Mesenchymal stem cell (in vitro differentiated cells and primary cell): ENCODE data around the gene TNFRSF4.

ENCODE experiments used
- DNase-seq: peaks from one replicate; pipeline ENCODE4 v3.0.0-alpha.2; 2013
- H2AFZ ChIP-seq: one replicate; pipeline ENCODE4 v1.6.1; 2013; ENCODE audit warnings: low read depth, mild to moderate bottlenecking, control low read depth, inconsistent platforms, low read length, moderate library complexity
- H2AK5ac ChIP-seq: 2 replicates; pipeline ENCODE4 v1.6.1; 2013; ENCODE audit warnings: low read length, moderate library complexity, mild to moderate bottlenecking, inconsistent platforms; ENCODE audit not compliant: severe bottlenecking
- H2BK120ac ChIP-seq: one replicate; pipeline ENCODE4 v1.6.1; 2013; ENCODE audit warnings: low read depth, mild to moderate bottlenecking, inconsistent platforms, low read length, moderate library complexity
- H2BK12ac ChIP-seq, 2 experiments: one replicate each; pipeline ENCODE4 v1.6.1; 2013; ENCODE audit warnings: inconsistent platforms in 2 of 2, low read length in 2 of 2, mild to moderate bottlenecking in 2 of 2, moderate library complexity in 2 of 2, control low read depth in 1 of 2
- H2BK15ac ChIP-seq: one replicate; pipeline ENCODE4 v1.6.1; 2013; ENCODE audit warnings: mild to moderate bottlenecking, low read depth, inconsistent platforms; ENCODE audit not compliant: poor library complexity, severe bottlenecking
- H2BK5ac ChIP-seq: 2 replicates; pipeline ENCODE4 v1.6.1; 2013; ENCODE audit warnings: low read depth, mild to moderate bottlenecking, low read length, control low read depth, inconsistent platforms; ENCODE audit not compliant: poor library complexity, severe bottlenecking
- H3K14ac ChIP-seq, 2 experiments: one replicate each; pipeline ENCODE4 v1.6.1; 2013; ENCODE audit warnings: inconsistent platforms in 2 of 2, low read length in 2 of 2, control low read depth in 1 of 2, mild to moderate bottlenecking in 1 of 2, moderate library complexity in 1 of 2
- H3K18ac ChIP-seq, 2 experiments: one replicate each; pipeline ENCODE4 v1.6.1; 2013; ENCODE audit warnings: inconsistent platforms in 2 of 2, low read length in 2 of 2, control low read depth in 1 of 2, low read depth in 1 of 2, mild to moderate bottlenecking in 1 of 2
- H3K23ac ChIP-seq, 2 experiments: one replicate each; pipeline ENCODE4 v1.6.1; 2013; ENCODE audit warnings: inconsistent platforms in 2 of 2, low read length in 2 of 2, mild to moderate bottlenecking in 2 of 2, moderate library complexity in 2 of 2, control low read depth in 1 of 2
- H3K27ac ChIP-seq: 2 replicates; pipeline ENCODE4 v1.5.1; 2013; ENCODE audit warnings: mild to moderate bottlenecking, moderate library complexity, low read length, control low read depth, inconsistent platforms; ENCODE audit not compliant: poor library complexity, severe bottlenecking
- H3K27me3 ChIP-seq, 2 experiments: 2 replicates each; pipeline versions ENCODE4 v1.6.1 to v1.7.0; 2013; ENCODE audit warnings: low read length in 2 of 2, mild to moderate bottlenecking in 2 of 2, moderate library complexity in 2 of 2, control low read depth in 1 of 2, inconsistent platforms in 1 of 2; ENCODE audit not compliant: control insufficient read depth in 1 of 2, insufficient read depth in 1 of 2
- H3K36me3 ChIP-seq, 2 experiments: 2 replicates each; pipeline versions ENCODE4 v1.6.1 to v1.7.0; 2013; ENCODE audit warnings: low read length in 2 of 2, control low read depth in 1 of 2, inconsistent platforms in 1 of 2, low read depth in 1 of 2, mild to moderate bottlenecking in 1 of 2; ENCODE audit not compliant: insufficient read depth in 2 of 2, control insufficient read depth in 1 of 2
- H3K4ac ChIP-seq, 2 experiments: one replicate each; pipeline ENCODE4 v1.6.1; 2013; ENCODE audit warnings: inconsistent platforms in 2 of 2, low read length in 2 of 2, mild to moderate bottlenecking in 2 of 2, moderate library complexity in 2 of 2, control low read depth in 1 of 2, low read depth in 1 of 2
- H3K4me1 ChIP-seq: 2 replicates; pipeline ENCODE4 v1.6.1; 2013; ENCODE audit warnings: low read depth, low read length, control low read depth; ENCODE audit not compliant: control insufficient read depth, insufficient read depth
- H3K4me2 ChIP-seq: 2 replicates; pipeline ENCODE4 v1.6.1; 2013; ENCODE audit warnings: low read length, mild to moderate bottlenecking, inconsistent platforms; ENCODE audit not compliant: poor library complexity, severe bottlenecking
- H3K4me3 ChIP-seq, 2 experiments: 2 replicates each; pipeline versions ENCODE4 v1.5.1 to v1.7.0; 2013; ENCODE audit warnings: low read length in 2 of 2, mild to moderate bottlenecking in 2 of 2, control low read depth in 1 of 2, low read depth in 1 of 2; ENCODE audit not compliant: insufficient read depth in 1 of 2
- H3K79me1 ChIP-seq: replicated peaks from 2 replicates; pipeline ENCODE4 v1.6.1; 2013; ENCODE audit warnings: mild to moderate bottlenecking, control low read depth, low read length, inconsistent platforms; ENCODE audit not compliant: poor library complexity, severe bottlenecking
- H3K9ac ChIP-seq: 2 replicates; pipeline ENCODE4 v1.7.0; 2013; ENCODE audit warnings: mild to moderate bottlenecking, low read length, moderate library complexity
- H3K9me3 ChIP-seq: 2 replicates; pipeline ENCODE4 v1.7.0; 2013; ENCODE audit warnings: mild to moderate bottlenecking, low read length; ENCODE audit not compliant: control insufficient read depth
- H4K8ac ChIP-seq: one replicate; pipeline ENCODE4 v1.6.1; 2013; ENCODE audit warnings: inconsistent platforms, mild to moderate bottlenecking, low read length, moderate library complexity
- H4K91ac ChIP-seq: one replicate; pipeline ENCODE4 v1.6.1; 2013; ENCODE audit warnings: mild to moderate bottlenecking, low read length, inconsistent platforms
- WGBS: methylation state at CpG from one replicate; pipeline ENCODE4 v1.1.7; 2013; ENCODE audit warnings: mixed read lengths; 5-methylcytosine and 5-hydroxymethylcytosine counted together

The TNFRSF4 gene

DNA sequence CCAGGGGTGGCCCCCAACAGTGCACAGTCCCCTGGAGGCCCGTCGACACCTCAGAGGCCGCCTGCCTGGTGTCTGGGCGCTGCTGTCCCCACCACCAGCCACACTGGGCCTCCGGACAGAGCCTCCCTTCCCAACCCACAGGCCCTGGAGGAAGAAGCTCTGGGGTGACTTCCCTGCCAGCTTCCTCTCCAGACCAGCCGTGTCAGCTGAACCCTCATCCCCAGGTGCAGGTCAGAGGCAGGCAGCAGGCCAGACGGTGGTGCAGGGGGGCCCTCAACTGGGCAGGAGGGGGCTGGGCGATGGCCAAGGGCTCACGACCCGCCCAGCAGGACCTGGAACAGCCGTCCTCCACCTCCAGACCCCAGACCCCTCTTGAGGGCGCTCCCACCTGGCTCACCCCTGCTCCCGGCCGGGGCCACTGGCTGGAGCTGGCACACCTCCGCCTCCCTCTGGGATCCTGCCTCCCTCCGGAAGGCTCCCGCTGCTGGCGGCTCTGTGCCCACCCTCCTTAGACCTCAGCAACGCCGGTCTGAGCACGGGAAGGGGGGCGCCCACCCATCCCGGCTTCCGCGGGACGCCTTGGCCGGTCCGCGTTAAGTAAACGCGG lies 8.1 kb downstream of the TNFRSF4 start:
- peak overlapping the region in 1 of 2 experiments; percentile 42 for H3K4me3 ChIP-seq
- H3K4me2 ChIP-seq, result peak overlapping the region; percentile 59
- H3K4ac ChIP-seq, result no peak overlapping the region
- H2BK15ac ChIP-seq, result no peak overlapping the region
- H3K79me1 ChIP-seq, result no peaks in the 10 kb centered on the region
- no peak overlapping the region for H2AFZ ChIP-seq
- DNase-seq, result no peak
- H2BK120ac ChIP-seq, result no peak overlapping the region
- 34% methylated on average over 27 of the region's 31 CpGs for WGBS
- H3K27me3 ChIP-seq, result peaks cover 0 to 53% of the 10 kb centered on the region in 2 experiments
- H2AK5ac ChIP-seq, result peak overlapping the region; percentile 66
- H2BK5ac ChIP-seq, result peak overlapping the region; percentile 15
- no peak overlapping the region for H3K14ac ChIP-seq
- peaks cover 72% of the 10 kb centered on the region for H3K4me1 ChIP-seq
- peak overlapping the region in 1 of 2 experiments; percentile 38 for H3K18ac ChIP-seq
- no peaks in the 10 kb centered on the region for H3K36me3 ChIP-seq
- H3K9ac ChIP-seq, result no peak overlapping the region
- H3K27ac ChIP-seq, result no peak overlapping the region
- H4K8ac ChIP-seq, result no peak overlapping the region
- no peak overlapping the region for H2BK12ac ChIP-seq
- no peaks in the 10 kb centered on the region for H3K9me3 ChIP-seq
- H4K91ac ChIP-seq, result peak overlapping the region; percentile 12
- no peak overlapping the region for H3K23ac ChIP-seq

DNA sequence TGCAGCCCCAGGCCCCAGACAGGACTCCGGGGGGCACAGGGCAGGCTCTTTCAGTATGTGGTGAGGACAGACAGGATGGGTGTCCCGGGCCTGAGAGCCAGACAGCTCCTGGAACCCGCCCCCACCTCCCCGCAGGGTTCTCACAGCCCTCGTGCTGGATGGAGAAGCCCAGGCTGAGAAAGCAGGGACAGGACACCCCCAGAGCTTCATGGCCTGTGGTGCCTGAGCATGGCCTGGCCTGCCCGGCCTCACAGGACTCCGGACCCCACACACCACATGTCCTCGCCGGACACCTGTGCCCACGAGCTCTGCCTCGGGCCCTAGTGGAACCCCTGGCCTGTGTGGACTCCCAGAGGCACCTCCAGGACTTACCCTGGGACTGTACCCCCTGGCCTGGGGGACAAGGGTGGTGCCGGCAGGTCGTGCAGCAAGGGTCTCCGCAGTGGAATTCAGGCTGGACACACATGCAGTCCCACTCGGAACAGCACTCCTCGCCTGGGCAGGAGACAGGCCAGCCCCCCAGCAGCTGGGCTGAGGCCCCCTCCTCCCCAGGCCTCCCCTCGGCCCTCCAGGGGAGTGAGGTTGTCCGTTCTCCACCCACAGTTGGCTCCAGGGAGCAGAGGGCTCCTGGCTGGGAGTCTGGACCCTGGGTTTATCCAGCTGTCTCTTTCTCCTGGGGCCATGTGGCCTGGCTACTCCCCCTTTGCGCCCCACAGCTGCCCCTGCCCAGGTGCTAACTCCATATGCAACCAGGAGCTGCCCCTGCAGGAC lies 8.8 kb downstream of the TNFRSF4 start:
- no peak overlapping the region for H3K4me3 ChIP-seq
- no peak overlapping the region for H3K4ac ChIP-seq
- no peaks in the 10 kb centered on the region for H3K79me1 ChIP-seq
- no peak overlapping the region for H3K23ac ChIP-seq
- no peak overlapping the region for H2BK15ac ChIP-seq
- H3K4me2 ChIP-seq, result no peak overlapping the region
- H4K91ac ChIP-seq, result no peak overlapping the region
- H2BK5ac ChIP-seq, result no peak overlapping the region
- no peak overlapping the region for H2BK120ac ChIP-seq
- no peak overlapping the region for H2BK12ac ChIP-seq
- no peaks in the 10 kb centered on the region for H3K9me3 ChIP-seq
- H4K8ac ChIP-seq, result no peak overlapping the region
- no peak for DNase-seq
- no peaks in the 10 kb centered on the region for H3K36me3 ChIP-seq
- no peak overlapping the region for H3K14ac ChIP-seq
- H3K4me1 ChIP-seq, result peaks cover 75% of the 10 kb centered on the region
- no peak overlapping the region for H2AFZ ChIP-seq
- H3K27ac ChIP-seq, result no peak overlapping the region
- H2AK5ac ChIP-seq, result no peak overlapping the region
- H3K9ac ChIP-seq, result no peak overlapping the region
- no peak overlapping the region for H3K18ac ChIP-seq
- 86% methylated on average over 19 of the region's 19 CpGs for WGBS
- peaks cover 0 to 57% of the 10 kb centered on the region in 2 experiments for H3K27me3 ChIP-seq

DNA sequence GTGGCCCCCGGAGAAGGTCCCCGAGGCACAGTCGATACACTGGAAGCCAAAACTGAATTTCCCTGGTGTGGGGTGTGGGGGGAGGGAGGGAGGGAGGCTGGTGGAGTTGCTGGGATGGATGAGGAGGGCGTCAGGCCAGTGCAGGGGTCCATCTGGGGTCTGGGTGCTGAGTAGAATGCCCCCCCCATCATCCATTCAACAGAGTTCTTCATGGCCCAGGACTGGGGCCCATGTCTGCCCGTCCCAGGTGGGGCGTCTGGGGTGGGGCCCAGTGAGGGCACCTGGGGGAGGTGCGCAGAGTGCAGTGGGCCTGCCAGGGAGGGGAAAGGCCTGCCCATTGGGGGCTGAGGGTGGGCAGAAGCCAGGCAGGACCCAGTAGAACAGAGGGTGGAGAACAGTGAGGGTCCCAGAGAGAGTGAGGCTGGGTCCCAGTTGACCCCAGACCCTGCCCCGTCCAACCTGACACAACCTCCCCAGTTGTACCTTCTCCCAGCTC lies 9.5 kb downstream of the TNFRSF4 start:
- Histone ChIP-seq H3K27ac (no peak overlapping the region), H3K4me2 (no peak overlapping the region), H3K4ac (no peak overlapping the region), H2AK5ac (no peak overlapping the region), H2BK15ac (no peak overlapping the region), H3K4me3 (no peak overlapping the region), H4K8ac (no peak overlapping the region), H3K79me1 (no peaks in the 10 kb centered on the region), H3K14ac (no peak overlapping the region), H3K23ac (no peak overlapping the region), H4K91ac (no peak overlapping the region), H2BK12ac (no peak overlapping the region), H2AFZ (no peak overlapping the region), H3K9me3 (no peaks in the 10 kb centered on the region), H3K4me1 (peaks cover 75% of the 10 kb centered on the region), H3K36me3 (no peaks in the 10 kb centered on the region), H3K9ac (no peak overlapping the region), H2BK5ac (no peak overlapping the region), H3K27me3 (peaks cover 0 to 63% of the 10 kb centered on the region in 2 experiments), H2BK120ac (no peak overlapping the region), H3K18ac (no peak overlapping the region)
- 92% methylated on average over 7 of the region's 8 CpGs for WGBS
- DNase-seq, result no peak

DNA sequence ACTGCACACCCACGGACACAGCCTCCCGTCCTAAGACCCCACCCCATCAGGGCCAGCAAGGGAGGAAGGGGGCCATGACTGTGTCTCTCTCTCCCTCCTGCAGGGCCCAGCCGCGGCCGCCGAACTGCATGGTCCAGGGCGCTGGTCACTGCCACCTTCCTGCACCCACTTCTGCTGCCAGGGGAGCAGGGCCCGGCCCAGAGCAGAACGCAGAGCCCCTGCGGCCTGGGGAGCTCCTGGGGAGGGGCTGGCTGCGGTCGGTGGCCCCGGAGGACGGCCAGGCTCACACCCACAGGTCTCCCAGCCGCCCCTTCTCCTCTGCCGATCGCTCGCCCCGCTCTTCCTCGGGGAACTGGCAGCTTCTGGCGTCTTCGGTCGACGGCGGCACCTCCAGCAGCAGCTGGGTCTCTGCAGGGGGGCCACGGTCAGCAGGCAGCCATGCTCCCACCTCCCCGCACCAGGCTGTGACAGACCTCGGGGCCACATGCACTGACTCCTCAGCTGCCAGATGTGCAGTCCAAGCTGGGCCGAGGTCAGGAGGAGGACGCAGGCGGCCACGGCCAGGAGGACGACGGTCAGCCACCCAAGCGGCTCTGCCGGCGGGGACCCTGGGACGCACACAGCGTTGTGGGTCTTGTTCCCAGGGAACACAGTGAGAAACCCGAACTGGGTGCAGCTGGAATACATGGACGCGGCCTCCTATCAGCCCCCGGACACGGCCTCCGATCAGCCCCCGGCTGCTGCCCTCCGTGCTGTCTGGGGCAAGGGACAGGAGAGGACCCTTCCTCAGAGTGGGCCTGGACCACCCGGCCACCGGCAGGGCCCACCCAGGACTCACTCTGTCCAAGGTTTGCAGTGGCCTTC lies 10.2 kb downstream of the TNFRSF4 start:
- 85% methylated on average over 48 of the region's 49 CpGs for WGBS

More for the DNA sequence above, 10.2 kb downstream of the TNFRSF4 start:
- Histone ChIP-seq H3K27me3 (peaks cover 0 to 70% of the 10 kb centered on the region in 2 experiments), H2AK5ac (no peak overlapping the region), H2BK12ac (no peak overlapping the region), H4K8ac (no peak overlapping the region), H3K9me3 (no peaks in the 10 kb centered on the region), H3K36me3 (no peaks in the 10 kb centered on the region), H3K4me2 (no peak overlapping the region), H3K4me1 (peaks cover 73% of the 10 kb centered on the region), H3K27ac (no peak overlapping the region), H3K9ac (no peak overlapping the region), H2BK120ac (no peak overlapping the region), H3K4me3 (no peak overlapping the region), H3K14ac (no peak overlapping the region), H2AFZ (no peak overlapping the region), H2BK5ac (no peak overlapping the region), H3K79me1 (no peaks in the 10 kb centered on the region), H3K23ac (no peak overlapping the region), H2BK15ac (no peak overlapping the region), H3K18ac (no peak overlapping the region), H4K91ac (no peak overlapping the region), H3K4ac (no peak overlapping the region)
- no peak for DNase-seq
